IMR-90 (cell line): ENCODE data around the gene RASSF10. TPM values are rescaled to one million over a fixed set of nuclear protein-coding genes. Genes with fewer than 3 reads are reported as not detected.

Experiments
- ATAC-seq: fragments of 200-7000 bp; cut with Tn5 transposase; 2 replicates; pipeline ENCODE4 v1.9.1; 2020; ENCODE audit warnings: low read depth, mild to moderate bottlenecking, moderate library complexity
- BruUV-seq: library from RNA; stranded (reverse); fragments of 400-500 nt; replicated peaks from 2 replicates; lab custom pipeline; 2021; lab: Mats Ljungman, UMichigan
- CTCF ChIA-PET: fragments of 300-600 bp; formaldehyde crosslinking; extraction: SDS; loops from one replicate; lab custom pipeline; 2021; ENCODE audit warnings: antibody characterized with exemption; lab: Yijun Ruan, JAX
- POLR2A ChIA-PET: fragments of 300-600 bp; sonication (Branson Sonifier 250); formaldehyde crosslinking; loops from one replicate; lab custom pipeline; 2022; ENCODE audit warnings: antibody characterized with exemption; ENCODE audit not compliant: unreplicated experiment; lab: Charles Lee
- DNase-seq: peaks from one replicate; pipeline ENCODE4 v3.0.0; 2013
- H2AFZ ChIP-seq: replicated peaks from 2 replicates; pipeline ENCODE3; 2013; ENCODE audit warnings: low read length, mild to moderate bottlenecking; ENCODE audit not compliant: poor library complexity
- H2AK5ac ChIP-seq: 2 replicates; pipeline ENCODE4 v1.6.1; 2013; ENCODE audit warnings: low read depth, low read length, inconsistent platforms
- H2AK9ac ChIP-seq: replicated peaks from 2 replicates; pipeline ENCODE3; 2013; ENCODE audit warnings: mild to moderate bottlenecking, low read depth, low read length, moderate library complexity; ENCODE audit not compliant: poor library complexity
- H2BK120ac ChIP-seq: 2 replicates; pipeline ENCODE4 v1.6.1; 2013; ENCODE audit warnings: low read depth, low read length, inconsistent platforms
- H2BK15ac ChIP-seq: 3 replicates; pipeline ENCODE4 v1.6.1; 2013; ENCODE audit warnings: low read depth, low read length, inconsistent platforms
- H2BK20ac ChIP-seq: 2 replicates; pipeline ENCODE4 v1.6.1; 2013; ENCODE audit warnings: low read depth, mild to moderate bottlenecking, inconsistent platforms, low read length, moderate library complexity
- H2BK5ac ChIP-seq: 2 replicates; pipeline ENCODE4 v1.6.1; 2013; ENCODE audit warnings: mild to moderate bottlenecking, low read depth, low read length, inconsistent platforms; ENCODE audit not compliant: poor library complexity, severe bottlenecking
- H3K14ac ChIP-seq: replicated peaks from 2 replicates; pipeline ENCODE4 v1.6.1; 2013; ENCODE audit warnings: low read depth, low read length, inconsistent platforms
- H3K18ac ChIP-seq: 2 replicates; pipeline ENCODE4 v1.6.1; 2013; ENCODE audit warnings: low read depth, low read length, control low read depth
- H3K23ac ChIP-seq: 2 replicates; pipeline ENCODE4 v1.6.1; 2013; ENCODE audit warnings: low read depth, low read length, inconsistent platforms
- H3K27ac ChIP-seq: 2 replicates; pipeline ENCODE4 v1.5.1; 2013; ENCODE audit warnings: mild to moderate bottlenecking, control low read depth, low read length; ENCODE audit not compliant: insufficient read depth
- H3K27me3 ChIP-seq: 2 replicates; pipeline ENCODE4 v1.6.1; 2013; ENCODE audit warnings: low read length; ENCODE audit not compliant: control insufficient read depth, insufficient read depth
- H3K36me3 ChIP-seq: 2 replicates; pipeline ENCODE4 v1.6.1; 2013; ENCODE audit warnings: low read length, mixed read lengths; ENCODE audit not compliant: control insufficient read depth, insufficient read depth
- H3K4ac ChIP-seq: 2 replicates; pipeline ENCODE4 v1.6.1; 2013; ENCODE audit warnings: low read depth, low read length, inconsistent platforms
- H3K4me1 ChIP-seq: 2 replicates; pipeline ENCODE4 v1.6.1; 2013; ENCODE audit warnings: low read length, mixed read lengths; ENCODE audit not compliant: control insufficient read depth, insufficient read depth
- H3K4me2 ChIP-seq: 2 replicates; pipeline ENCODE4 v1.6.1; 2013; ENCODE audit warnings: low read depth, mild to moderate bottlenecking, control low read depth, low read length, moderate library complexity
- H3K4me3 ChIP-seq: 2 replicates; pipeline ENCODE4 v1.5.1; 2013; ENCODE audit warnings: low read depth, mild to moderate bottlenecking, control low read depth, low read length, moderate library complexity; ENCODE audit not compliant: insufficient read depth
- H3K56ac ChIP-seq: 2 replicates; pipeline ENCODE4 v1.6.1; 2013; ENCODE audit warnings: low read length, inconsistent platforms; ENCODE audit not compliant: insufficient read depth; ENCODE audit errors: extremely low read depth
- H3K79me1 ChIP-seq, 2 experiments: 2 replicates each; pipeline ENCODE4 v1.6.1; 2013; ENCODE audit warnings: low read length in 2 of 2, inconsistent platforms in 1 of 2, low read depth in 1 of 2
- H3K9ac ChIP-seq: 2 replicates; pipeline ENCODE4 v1.6.1; 2013; ENCODE audit warnings: low read depth, low read length, control low read depth
- H3K9me1 ChIP-seq: 2 replicates; pipeline ENCODE4 v1.6.1; 2013; ENCODE audit warnings: low read length, inconsistent platforms; ENCODE audit not compliant: insufficient read depth
- H3K9me3 ChIP-seq: 2 replicates; pipeline ENCODE4 v1.6.1; 2013; ENCODE audit warnings: low read length; ENCODE audit not compliant: control insufficient read depth, insufficient read depth
- H4K20me1 ChIP-seq: 2 replicates; pipeline ENCODE4 v1.6.1; 2013; ENCODE audit warnings: low read length, inconsistent platforms; ENCODE audit not compliant: insufficient read depth
- H4K5ac ChIP-seq: 2 replicates; pipeline ENCODE4 v1.6.1; 2013; ENCODE audit warnings: mild to moderate bottlenecking, low read depth, low read length, control low read depth
- H4K8ac ChIP-seq, 2 experiments: 2 replicates each; pipeline ENCODE4 v1.6.1; 2013; ENCODE audit warnings: low read depth in 2 of 2, low read length in 2 of 2, control low read depth in 1 of 2, inconsistent platforms in 1 of 2
- H4K91ac ChIP-seq: 2 replicates; pipeline ENCODE4 v1.6.1; 2013; ENCODE audit warnings: low read depth, low read length, inconsistent platforms; ENCODE audit not compliant: insufficient read depth
- BHLHE40 ChIP-seq: fragments of 150-350 bp; IDR thresholded peaks from 2 replicates; pipeline ENCODE4 v1.6.1; 2016; ENCODE audit warnings: mild to moderate bottlenecking, low read depth, low read length
- CEBPB ChIP-seq: IDR thresholded peaks from 2 replicates; pipeline ENCODE4 v1.6.1; 2012; ENCODE audit warnings: low read depth, low read length, improper control_type of control experiment
- CHD1 ChIP-seq: IDR thresholded peaks from 2 replicates; pipeline ENCODE4 v1.6.1; 2012; ENCODE audit warnings: low read depth, low read length, improper control_type of control experiment
- CTCF ChIP-seq: conservative IDR thresholded peaks from 2 replicates; pipeline ENCODE4 v1.5.1; 2012; ENCODE audit warnings: mild to moderate bottlenecking, low read depth, low read length, improper control_type of control experiment
- ELK1 ChIP-seq: fragments of 150-350 bp; IDR thresholded peaks from 2 replicates; pipeline ENCODE4 v1.6.1; 2016; ENCODE audit warnings: low read depth, mild to moderate bottlenecking, low read length, moderate library complexity, borderline replicate concordance
- FOS ChIP-seq: fragments of 150-350 bp; IDR thresholded peaks from 2 replicates; pipeline ENCODE4 v1.6.1; 2016; ENCODE audit warnings: low read depth, low read length
- MXI1 ChIP-seq: IDR thresholded peaks from 2 replicates; pipeline ENCODE4 v1.6.1; 2012; ENCODE audit warnings: low read depth, mild to moderate bottlenecking, low read length, moderate library complexity, borderline replicate concordance
- RAD21 ChIP-seq: IDR thresholded peaks from 2 replicates; pipeline ENCODE4 v1.6.1; 2012; ENCODE audit warnings: low read length, improper control_type of control experiment
- WGBS, 2 experiments: methylation state at CpG; one replicate each; pipeline versions ENCODE4 v1.1.5 to v1.1.7; 2013; ENCODE audit warnings: missing lambda C conversion rate in 2 of 2; ENCODE audit not compliant: insufficient read length in 1 of 2; ENCODE audit errors: extremely low coverage in 2 of 2; 5-methylcytosine and 5-hydroxymethylcytosine counted together
- dilution Hi-C: fragments of 300-500 bp; cut with HindIII; formaldehyde crosslinking; loops from one replicate; pipeline ENCODE4 v1.14.3; 2018; ENCODE audit warnings: low sequenced_read_pairs; ENCODE audit not compliant: unreplicated experiment
- in situ Hi-C: fragments of 300-500 bp; cut with MboI; formaldehyde crosslinking; loops from 3 replicates; pipeline ENCODE4 v1.14.3; 2019; ENCODE audit warnings: low sequenced_read_pairs, inconsistent platforms, mixed read lengths
- intact Hi-C: fragments of 100-400 bp; cut with micrococcal nuclease; formaldehyde crosslinking; loops from 2 replicates; pipeline ENCODE4 v1.10.0; 2022
- polyA plus RNA-seq, 3 experiments: library from polyadenylated mRNA; depleted of rRNA; stranded (reverse); fragments of >200 nt; gene quantifications; 2 replicates each; pipeline ENCODE4 v1.2.3, GENCODE V29; 2012; ENCODE audit warnings: low replicate concordance in 1 of 3
- total RNA-seq: library from RNA; depleted of rRNA; stranded (reverse); fragments of >200 nt; gene quantifications from 2 replicates; pipeline ENCODE4 v1.2.3, GENCODE V29; 2012

Gene RASSF10
- total and polyA plus RNA-seq, 2 of the 4 experiments (the other 2 are of a cell fraction): not detected

- H3K4ac ChIP-seq: no peak overlapping the region
- H4K91ac ChIP-seq: no peak overlapping the region
- no peaks in the 10 kb centered on the region for H3K9me1 ChIP-seq
- H3K4me3 ChIP-seq: no peak overlapping the region
- H3K4me1 ChIP-seq: no peaks in the 10 kb centered on the region
- no peak overlapping the region for H3K23ac ChIP-seq
- H3K9ac ChIP-seq: no peak overlapping the region
- H3K56ac ChIP-seq: no peak overlapping the region
- no CpG with 5 or more reads among the region's 4 CpGs for WGBS, 2 experiments
- no peaks in the 10 kb centered on the region for H3K36me3 ChIP-seq
- no peak for DNase-seq
- in situ Hi-C loops: no loop called here
- dilution Hi-C loops: no loop called here
- no peak overlapping the region for H2BK120ac ChIP-seq
- H2BK5ac ChIP-seq: no peak overlapping the region
- no peak overlapping the region for H2BK20ac ChIP-seq
- no peak overlapping the region for H2AFZ ChIP-seq
- H3K18ac ChIP-seq: no peak overlapping the region
- BruUV-seq: no TSS peak
- H4K8ac ChIP-seq: no peak overlapping the region
- peaks cover 50% of the 10 kb centered on the region for H3K27me3 ChIP-seq
- no peak overlapping the region for H2AK5ac ChIP-seq
- H2BK15ac ChIP-seq: no peak overlapping the region
- H4K20me1 ChIP-seq: no peaks in the 10 kb centered on the region
- no peak overlapping the region for H3K27ac ChIP-seq
- no peak overlapping the region for H3K4me2 ChIP-seq
- ChIA-PET CTCF (interaction anchor here (0.6 kb wide), 1 partner anchor 29 kb away, joined by 4 read pairs; no protein-coding TSS in a partner anchor), POLR2A (no interaction called here)
- ATAC-seq: no peak
- TF ChIP-seq MXI1 (no peak), CEBPB (no peak), BHLHE40 (no peak), CTCF (no peak), RAD21 (no peak), CHD1 (no peak), FOS (no peak), ELK1 (no peak)
- no peaks in the 10 kb centered on the region for H3K9me3 ChIP-seq
- intact Hi-C loops: no loop called here
- no peak overlapping the region for H3K14ac ChIP-seq
- no peak overlapping the region for H4K5ac ChIP-seq
- H2AK9ac ChIP-seq: no peak overlapping the region
- no peaks in the 10 kb centered on the region for H3K79me1 ChIP-seq
These were observed 17.6 kb downstream of the RASSF10 start for GRCh38 chr11:13026722-13027121.
